T-helper 1 cell (primary cell): Measurements from ENCODE around the gene NUBP1.
A peak's percentile ranks its signal among the peaks of the same experiment; 100 is the strongest.
"Not testable (repeated sequence)": the region's sequence is repeated elsewhere in the genome, so short reads cannot be mapped to it uniquely, and the experiment has no call there.

Source experiments
- DNase-seq, 5 donors: peaks; one replicate each; pipeline ENCODE4 v3.0.0-alpha.2; 2012 to 2020

NUBP1 gene

GRCh38 chr16:10752843-10753523 lies 9.3 kb downstream of the NUBP1 start:
- no peak for DNase-seq

- no peak for DNase-seq
Observed at GRCh38 chr16:10753670-10754069, 10.0 kb downstream of the NUBP1 start.

GRCh38 chr16:10754941-10755340 lies 11.3 kb downstream of the NUBP1 start:
- DNase-seq, result no peak

- DNase-seq, result no peak
Observed at GRCh38 chr16:10756574-10756973, 12.9 kb downstream of the NUBP1 start.

GRCh38 chr16:10760858-10761257 lies 17.2 kb downstream of the NUBP1 start:
- no peak for DNase-seq

- DNase-seq, result no peak
Observed at GRCh38 chr16:10761373-10761772, 17.7 kb downstream of the NUBP1 start.

GRCh38 chr16:10762336-10763016 lies 18.8 kb downstream of the NUBP1 start:
- no peak for DNase-seq

GRCh38 chr16:10763456-10763855 lies 19.8 kb downstream of the NUBP1 start:
- no peak for DNase-seq

GRCh38 chr16:10765772-10766171 lies 22.1 kb downstream of the NUBP1 start:
- DNase-seq, result no peak

- DNase-seq, result no peak
Observed at GRCh38 chr16:10767127-10767526, 23.5 kb downstream of the NUBP1 start.

- DNase-seq, result no peak
Observed at GRCh38 chr16:10769381-10769780, 25.7 kb downstream of the NUBP1 start.

GRCh38 chr16:10770907-10771306 lies 27.3 kb downstream of the NUBP1 start:
- peak in 1 of 5 donors; percentile 28 for DNase-seq

GRCh38 chr16:10776280-10776679 lies 32.6 kb downstream of the NUBP1 start:
- peak in 1 of 5 donors; percentile 23 for DNase-seq

GRCh38 chr16:10776923-10777322 lies 33.3 kb downstream of the NUBP1 start:
- not testable (repeated sequence) for DNase-seq

- DNase-seq, result no peak
Observed at GRCh38 chr16:10777356-10777755, 33.7 kb downstream of the NUBP1 start.

GRCh38 chr16:10779908-10780307 lies 36.3 kb downstream of the NUBP1 start:
- not testable (repeated sequence) for DNase-seq

- DNase-seq, result no peak
Observed at GRCh38 chr16:10780628-10781027, 37.0 kb downstream of the NUBP1 start.

GRCh38 chr16:10782628-10783027 lies 39.0 kb downstream of the NUBP1 start:
- no peak for DNase-seq

GRCh38 chr16:10787304-10787703 lies 43.7 kb downstream of the NUBP1 start:
- DNase-seq, result no peak

GRCh38 chr16:10788630-10789029 lies 45.0 kb downstream of the NUBP1 start:
- DNase-seq, result not testable (repeated sequence)

GRCh38 chr16:10791048-10791447 lies 47.4 kb downstream of the NUBP1 start:
- no peak for DNase-seq

- DNase-seq, result no peak
Observed at GRCh38 chr16:10799736-10800135, 56.1 kb downstream of the NUBP1 start.

- no peak for DNase-seq
Observed at GRCh38 chr16:10805334-10805733, 61.7 kb downstream of the NUBP1 start.

- no peak for DNase-seq
Observed at GRCh38 chr16:10806698-10807097, 63.1 kb downstream of the NUBP1 start.

GRCh38 chr16:10808218-10808617 lies 64.6 kb downstream of the NUBP1 start:
- DNase-seq, result no peak
